ENCODE measurements around the gene DCAF5. TPM values are rescaled to one million over a fixed set of nuclear protein-coding genes. Genes with fewer than 3 reads are reported as not detected.

The DCAF5 gene, protein sequence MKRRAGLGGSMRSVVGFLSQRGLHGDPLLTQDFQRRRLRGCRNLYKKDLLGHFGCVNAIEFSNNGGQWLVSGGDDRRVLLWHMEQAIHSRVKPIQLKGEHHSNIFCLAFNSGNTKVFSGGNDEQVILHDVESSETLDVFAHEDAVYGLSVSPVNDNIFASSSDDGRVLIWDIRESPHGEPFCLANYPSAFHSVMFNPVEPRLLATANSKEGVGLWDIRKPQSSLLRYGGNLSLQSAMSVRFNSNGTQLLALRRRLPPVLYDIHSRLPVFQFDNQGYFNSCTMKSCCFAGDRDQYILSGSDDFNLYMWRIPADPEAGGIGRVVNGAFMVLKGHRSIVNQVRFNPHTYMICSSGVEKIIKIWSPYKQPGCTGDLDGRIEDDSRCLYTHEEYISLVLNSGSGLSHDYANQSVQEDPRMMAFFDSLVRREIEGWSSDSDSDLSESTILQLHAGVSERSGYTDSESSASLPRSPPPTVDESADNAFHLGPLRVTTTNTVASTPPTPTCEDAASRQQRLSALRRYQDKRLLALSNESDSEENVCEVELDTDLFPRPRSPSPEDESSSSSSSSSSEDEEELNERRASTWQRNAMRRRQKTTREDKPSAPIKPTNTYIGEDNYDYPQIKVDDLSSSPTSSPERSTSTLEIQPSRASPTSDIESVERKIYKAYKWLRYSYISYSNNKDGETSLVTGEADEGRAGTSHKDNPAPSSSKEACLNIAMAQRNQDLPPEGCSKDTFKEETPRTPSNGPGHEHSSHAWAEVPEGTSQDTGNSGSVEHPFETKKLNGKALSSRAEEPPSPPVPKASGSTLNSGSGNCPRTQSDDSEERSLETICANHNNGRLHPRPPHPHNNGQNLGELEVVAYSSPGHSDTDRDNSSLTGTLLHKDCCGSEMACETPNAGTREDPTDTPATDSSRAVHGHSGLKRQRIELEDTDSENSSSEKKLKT
- 40.8 and 44.8 TPM in 2 replicates for total RNA-seq

DNA sequence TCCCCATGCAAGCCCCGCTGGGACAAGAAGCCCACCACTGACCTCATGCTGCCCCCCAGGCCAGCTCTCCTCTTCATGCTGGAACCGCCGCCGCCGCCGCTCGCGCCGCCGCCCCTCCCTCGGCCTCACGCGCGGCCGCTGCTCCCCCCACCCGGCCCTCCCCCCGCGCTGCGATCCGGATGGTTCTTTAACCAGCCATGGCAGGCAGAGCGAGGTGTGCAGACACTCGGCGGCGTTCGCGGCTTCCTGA is at the start of gene DCAF5:
DCAF5 (minus strand) TSS at position 218 of the 250 bp plus-strand sequence; CDS start at position 77, 141 bp downstream.

DNA sequence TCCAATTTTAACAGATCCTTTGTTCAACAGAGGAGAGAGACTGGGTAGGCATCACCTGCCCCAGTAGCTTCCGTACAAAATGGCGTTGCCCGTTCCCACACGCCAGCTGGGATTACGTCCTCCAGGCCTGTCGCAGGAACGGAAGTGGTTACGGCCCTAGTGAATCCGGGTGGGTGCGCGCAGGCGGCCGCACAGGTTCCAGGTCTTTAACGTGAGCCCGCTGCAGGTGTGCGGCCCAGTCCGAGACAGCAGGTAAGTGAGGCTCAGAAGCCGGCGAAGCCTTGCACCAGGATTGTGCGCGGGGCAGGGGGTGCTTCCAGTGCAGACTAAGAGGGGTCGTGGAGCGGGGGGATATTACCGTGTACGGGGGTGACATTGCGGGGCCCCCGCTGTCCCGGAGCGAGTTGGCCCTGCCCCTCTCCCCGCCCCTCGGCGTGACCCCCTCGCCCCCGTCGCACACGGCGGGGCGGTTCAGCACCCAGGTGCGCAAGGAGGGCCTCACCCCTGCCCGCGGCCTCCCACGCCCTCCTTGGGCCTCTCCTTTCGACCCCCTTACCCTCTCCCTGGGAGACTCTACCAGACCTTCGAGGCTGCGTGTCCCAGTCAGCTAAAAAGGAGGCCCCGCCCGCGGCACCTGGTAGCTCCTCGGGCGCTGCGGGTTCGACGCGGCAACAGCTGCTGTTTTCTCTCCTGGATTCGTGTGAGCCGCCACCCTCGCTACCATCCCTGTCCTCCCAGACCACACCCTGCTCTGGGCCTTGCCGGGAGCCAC is 38.6 kb upstream of the DCAF5 start, which contains the start of gene EXD2:
EXD2 (plus strand) TSS at position 159 of the 772 bp plus-strand sequence. CDS start 17,973 bp downstream, outside the sequence.

Small RNA genes within 50 kb of the gene (small RNA-seq; reads per million reads assigned to genes)
- gene RF00019 (not detected), gene RPS29P1 (not detected)

Other genes with a start within 250 kb of the DCAF5 start
- gene ACTN1, start 173.8 kb downstream of the DCAF5 start, total RNA-seq, result 221 and 269 TPM in 2 replicates
- 20.0 and 22.1 TPM in 2 replicates for gene EXD2, start 38.4 kb upstream of the DCAF5 start, total RNA-seq
- 7.0 and 16.6 TPM in 2 replicates for gene GALNT16, start 107.0 kb upstream of the DCAF5 start, total RNA-seq
- gene ERH, start 245.2 kb upstream of the DCAF5 start, total RNA-seq, result 102 and 109 TPM in 2 replicates
- gene SLC39A9, start 245.6 kb upstream of the DCAF5 start, total RNA-seq, result 112 and 114 TPM in 2 replicates